CD4-positive, alpha-beta T cell treated with Interleukin-10 for 1 hour (primary cell): ENCODE results near the gene UBAC2.

Experiments used
- DNase-seq: peaks from one replicate; pipeline ENCODE4 v3.0.0-alpha.2; 2020

The UBAC2 gene

DNA sequence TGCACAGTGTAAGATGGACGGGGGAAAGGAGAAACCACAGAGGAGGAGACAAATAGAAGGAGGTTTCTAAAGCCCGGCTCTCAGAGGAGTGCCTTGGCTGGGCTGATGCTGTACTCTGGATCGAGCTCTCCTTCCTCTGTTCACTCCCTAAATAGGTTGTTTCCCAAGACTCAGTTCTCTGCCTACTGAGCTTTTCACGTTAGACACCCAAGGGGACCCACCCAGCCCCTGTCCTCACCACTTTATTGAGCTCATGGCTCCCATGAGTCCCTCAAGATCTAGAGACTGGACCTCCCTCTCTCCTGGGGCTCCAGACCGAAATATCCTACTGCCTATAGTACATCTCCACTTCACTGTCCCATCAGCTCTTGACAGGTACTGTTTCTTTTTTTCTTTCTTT lies 144.7 kb downstream of the UBAC2 start:
- DNase-seq: no peak

DNA sequence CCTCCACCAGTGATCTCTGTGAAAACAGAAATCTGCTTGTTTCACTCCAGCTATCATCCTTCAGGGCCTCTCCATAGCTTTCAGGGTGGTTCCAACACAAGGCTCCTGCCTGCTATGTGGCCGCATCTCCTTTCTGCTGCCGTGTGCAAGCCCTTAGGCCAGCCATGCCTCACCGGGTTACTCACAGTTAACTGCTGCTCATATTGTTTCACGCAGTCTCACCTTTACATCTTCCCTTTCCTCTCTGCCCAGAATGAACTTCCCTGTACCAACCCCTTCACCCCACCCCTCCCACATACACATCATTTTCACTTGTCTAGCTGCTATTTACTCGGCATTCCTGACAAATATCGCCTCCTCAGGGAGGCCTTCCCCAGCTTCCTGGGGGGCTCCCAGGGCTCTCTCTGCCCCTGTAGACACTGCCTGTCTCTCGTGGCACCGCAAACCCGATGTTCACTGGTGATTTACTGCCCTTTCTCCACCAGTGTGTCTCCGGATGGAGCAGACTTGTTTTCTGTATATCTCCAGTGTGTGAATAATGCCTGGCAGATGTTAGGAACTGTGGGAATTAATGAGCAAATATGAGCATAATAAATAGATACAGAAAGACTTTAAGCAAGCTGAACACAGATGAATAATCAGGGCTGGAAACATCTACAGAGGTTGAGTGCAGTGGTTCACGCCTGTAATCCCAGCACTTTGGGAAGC lies 145.8 kb downstream of the UBAC2 start:
- no peak for DNase-seq

DNA sequence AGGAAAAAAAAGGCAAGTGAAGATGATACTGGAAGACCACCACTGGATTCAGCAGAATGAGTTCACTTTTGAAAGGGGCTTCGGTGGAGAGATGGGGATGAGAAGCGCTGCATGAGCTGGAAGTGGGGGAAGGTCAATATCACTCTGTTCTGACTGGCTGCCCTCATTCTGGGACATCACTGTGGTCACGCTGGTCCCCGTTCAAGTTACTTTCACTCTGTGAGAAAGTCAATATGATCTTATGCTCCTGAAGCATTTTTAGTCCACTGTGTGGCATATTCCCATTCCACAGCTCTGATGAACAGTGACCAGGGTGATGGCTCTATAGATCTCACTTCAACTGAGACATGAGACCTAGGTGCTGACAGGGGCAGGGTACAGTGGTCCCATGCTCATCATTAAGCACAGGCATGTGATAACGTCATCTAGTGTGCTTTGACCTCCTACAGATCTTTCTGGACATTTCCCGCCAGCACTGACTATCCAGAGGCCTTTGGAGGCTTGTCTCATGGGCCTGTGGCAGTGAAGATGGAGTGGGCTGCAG lies 146.8 kb downstream of the UBAC2 start:
- DNase-seq: no peak

DNA sequence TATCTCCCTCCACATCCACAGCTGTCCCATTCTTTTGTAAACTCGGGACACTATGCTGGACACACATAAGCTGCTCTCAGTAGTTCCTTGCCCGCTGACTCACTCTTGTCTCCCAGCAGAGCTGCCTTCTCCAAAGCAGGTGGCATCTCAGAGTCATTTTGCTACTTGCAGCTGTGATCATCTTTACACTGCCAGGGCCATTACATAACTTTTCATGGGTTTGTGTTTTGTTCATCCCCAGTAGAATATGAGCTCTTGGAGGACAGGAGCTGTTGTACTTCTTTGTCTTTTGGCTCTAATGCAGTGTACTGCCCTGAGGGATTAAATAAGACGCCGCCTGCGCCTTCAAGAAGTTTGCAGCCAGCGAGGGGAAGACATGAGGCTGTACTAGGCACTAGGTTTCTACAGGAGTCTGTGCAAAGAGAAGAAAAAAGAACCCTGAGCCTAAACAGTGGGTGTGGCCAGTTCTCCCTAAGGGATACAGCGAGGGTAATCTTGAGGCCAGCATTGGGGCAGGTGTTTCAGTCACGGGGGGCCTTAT lies 147.3 kb downstream of the UBAC2 start:
- DNase-seq: no peak

DNA sequence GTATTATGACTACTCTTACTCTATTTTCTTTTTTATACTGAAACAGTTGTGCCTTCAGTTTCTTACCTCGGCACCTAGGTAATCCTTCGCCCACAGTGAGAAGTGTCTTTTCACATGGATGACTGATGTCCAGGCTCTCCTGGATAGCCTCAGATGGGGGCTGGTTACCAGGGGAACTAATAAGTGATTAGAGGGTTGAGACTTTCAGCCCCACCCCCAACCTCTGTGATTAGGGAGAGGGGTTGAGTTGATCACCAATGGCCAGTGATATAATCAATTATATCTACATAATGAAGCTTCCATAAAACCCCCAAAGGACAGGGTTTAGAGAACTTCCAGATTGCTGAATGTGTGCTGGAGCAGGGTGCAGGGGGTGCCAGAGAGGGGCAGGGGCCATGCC lies 149.5 kb downstream of the UBAC2 start:
- no peak for DNase-seq

DNA sequence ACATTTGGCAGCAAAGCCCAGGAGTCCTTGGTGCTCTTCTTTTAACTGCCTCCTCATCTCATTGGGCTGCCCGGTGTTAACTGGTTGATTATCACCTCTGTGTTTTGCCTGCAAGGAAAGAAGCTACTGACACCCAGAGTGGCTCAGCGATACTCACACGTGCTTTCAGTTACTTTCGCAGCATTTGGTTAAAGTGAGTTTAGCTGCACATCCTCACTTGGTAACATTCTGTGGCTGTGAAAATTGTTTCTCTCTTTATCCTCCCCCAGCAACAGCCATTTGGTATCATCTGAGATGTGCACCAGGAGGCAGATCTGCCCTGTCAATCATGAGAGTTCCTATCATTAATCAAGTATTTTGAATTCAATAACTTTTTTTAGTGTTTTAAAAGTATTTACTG lies 151.1 kb downstream of the UBAC2 start:
- peak; percentile 76 for DNase-seq

DNA sequence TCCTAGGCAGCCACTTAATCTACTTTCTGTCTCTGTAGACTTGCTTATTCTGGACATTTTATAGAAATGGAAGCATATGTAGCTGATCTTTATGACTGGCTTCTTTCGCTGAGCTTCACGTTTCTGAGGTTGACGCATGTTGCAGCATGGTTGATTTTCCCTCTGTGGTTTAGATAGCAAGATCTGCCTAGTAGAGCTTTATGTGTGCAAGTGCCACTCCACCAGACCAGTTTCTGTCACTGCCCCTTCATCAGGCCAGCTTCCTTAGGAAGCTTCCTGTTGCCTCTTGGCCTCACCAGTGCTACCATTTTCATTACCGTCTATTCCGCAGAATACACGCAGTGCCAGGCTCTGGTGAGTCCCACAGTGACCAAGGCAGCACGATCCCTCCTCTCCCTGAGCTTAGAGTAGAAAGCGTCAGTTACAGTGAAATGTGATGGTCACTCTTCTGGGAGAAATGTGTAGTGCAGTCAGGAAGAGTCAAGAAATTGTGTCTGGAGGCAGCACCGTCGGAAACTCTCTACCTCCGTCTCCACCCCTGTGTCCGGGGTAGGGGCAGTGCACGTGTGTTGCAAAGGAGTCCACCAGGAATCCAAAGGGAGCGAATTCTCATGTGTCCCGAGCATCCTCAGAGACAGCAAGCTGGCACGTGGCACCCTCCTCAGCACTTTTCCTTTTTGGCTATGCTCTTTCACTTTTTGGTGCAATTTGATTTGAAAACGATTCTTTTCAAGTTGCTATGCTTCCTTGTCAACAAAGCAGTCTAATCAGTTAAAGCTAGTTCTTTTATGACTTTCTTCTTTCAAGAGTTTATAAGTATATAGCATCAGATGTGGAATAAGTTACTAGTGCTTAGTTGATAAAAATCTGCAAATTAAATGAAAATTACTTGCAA lies 151.9 kb downstream of the UBAC2 start:
- no peak for DNase-seq

DNA sequence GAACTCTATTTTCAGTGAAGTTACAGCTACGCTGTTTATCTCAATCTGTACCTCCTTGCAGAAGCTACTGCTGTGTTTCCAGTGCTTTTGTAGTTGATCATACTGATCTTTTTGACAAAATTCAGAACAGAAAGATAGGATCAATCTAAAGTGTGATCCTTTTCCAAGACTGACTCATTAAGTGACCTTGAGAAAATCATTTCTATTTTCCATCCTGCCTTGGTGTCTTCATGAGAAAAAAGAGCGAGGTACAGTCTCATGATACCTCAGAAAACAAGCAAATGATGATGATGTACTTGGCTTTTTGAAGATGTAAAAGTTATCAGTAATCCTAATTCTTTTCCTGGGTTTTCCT lies 152.6 kb downstream of the UBAC2 start:
- no peak for DNase-seq

DNA sequence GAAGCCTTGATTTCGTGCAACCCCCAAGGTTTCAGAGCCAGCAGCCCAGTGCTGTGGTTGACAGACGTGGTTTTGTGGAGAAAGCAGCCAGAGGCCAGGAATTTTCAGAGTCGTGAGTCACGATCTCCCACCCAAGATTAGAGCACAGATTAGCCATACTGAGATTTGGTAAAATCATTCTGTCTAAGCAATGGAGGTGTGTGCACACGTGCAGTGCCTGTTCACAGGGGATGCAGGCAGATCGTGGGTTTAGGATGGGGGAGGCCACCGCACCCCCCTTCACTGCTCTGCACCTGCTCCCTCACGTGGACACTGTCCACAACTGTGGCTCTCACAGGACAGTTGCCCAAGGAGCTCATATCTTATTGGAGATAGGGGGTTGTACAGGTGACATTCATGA lies 153.2 kb downstream of the UBAC2 start:
- DNase-seq: no peak

DNA sequence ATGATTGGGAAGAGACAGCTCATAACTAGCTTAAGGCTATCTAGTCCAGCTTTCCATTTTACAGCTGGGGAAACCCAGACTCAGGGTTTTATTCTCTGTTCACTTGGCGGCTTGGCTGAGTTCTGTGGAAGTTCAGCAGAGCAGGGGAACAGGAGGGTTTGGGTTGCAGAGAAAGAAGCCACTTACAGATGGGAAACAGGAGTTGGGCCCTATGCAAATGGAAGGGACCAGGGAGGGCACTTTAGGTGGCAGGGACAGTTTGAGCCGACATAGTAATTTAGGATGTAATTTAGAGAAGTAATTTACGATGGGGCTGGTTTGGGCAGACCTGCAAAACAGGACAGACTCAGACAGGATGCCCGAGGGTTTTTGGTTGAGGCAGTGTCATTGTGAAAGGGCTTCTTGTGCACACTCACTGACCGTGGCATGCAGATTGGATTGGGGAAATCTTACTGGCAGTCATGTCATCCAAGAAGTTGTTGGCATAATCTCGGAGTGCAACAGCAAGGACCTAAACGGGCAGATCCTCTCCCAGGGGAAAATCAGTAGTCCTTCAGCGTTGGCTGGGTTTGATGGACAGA lies 153.8 kb downstream of the UBAC2 start:
- DNase-seq: no peak

DNA sequence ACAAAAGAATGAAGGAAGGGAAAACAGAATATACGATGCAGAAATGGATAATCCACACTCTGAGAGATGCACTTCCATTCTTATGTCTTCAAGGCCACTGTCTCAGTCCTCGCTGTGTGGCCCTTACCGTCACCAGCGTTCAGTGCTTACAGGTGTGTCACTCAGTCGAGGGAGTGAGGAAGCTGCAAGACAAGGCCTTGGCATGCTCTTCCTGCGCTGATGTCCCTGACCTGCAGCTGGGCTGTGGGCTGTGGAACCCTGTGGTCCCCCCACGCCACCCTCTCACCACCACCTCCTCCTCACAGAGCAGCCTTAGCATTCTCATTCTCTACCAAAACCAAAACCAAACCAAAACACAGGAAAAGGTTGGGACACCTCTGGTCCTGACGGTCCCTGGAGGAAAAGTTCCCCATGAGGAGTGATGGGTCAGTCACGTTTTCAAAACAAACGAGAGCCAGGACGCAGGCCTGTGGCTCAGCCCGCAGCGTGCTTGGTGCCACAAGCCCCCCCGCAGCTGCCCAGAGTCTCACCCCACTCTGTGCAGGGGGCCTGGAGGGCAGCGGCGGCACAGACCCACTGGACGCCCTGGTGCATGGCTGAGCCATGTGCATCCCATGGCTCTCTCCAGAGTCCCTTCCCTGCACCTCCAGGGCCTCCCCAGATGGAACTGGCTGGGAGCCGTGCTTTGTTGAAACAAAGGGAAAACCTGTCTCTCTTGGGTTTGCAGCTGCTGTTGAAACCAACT lies 154.8 kb downstream of the UBAC2 start:
- DNase-seq: no peak

DNA sequence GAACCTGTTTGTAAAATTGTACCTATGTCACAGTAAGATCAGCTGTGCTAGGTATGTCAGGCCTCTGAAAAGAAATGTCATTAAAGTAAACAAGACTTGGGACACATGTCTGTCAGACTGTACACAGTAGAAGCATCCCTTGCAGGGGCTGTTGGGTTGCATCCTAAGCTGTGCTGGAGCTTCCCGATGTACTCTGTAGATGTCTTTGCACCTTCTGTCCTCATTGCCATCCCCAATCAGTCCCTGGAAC lies 155.3 kb downstream of the UBAC2 start:
- DNase-seq: no peak

DNA sequence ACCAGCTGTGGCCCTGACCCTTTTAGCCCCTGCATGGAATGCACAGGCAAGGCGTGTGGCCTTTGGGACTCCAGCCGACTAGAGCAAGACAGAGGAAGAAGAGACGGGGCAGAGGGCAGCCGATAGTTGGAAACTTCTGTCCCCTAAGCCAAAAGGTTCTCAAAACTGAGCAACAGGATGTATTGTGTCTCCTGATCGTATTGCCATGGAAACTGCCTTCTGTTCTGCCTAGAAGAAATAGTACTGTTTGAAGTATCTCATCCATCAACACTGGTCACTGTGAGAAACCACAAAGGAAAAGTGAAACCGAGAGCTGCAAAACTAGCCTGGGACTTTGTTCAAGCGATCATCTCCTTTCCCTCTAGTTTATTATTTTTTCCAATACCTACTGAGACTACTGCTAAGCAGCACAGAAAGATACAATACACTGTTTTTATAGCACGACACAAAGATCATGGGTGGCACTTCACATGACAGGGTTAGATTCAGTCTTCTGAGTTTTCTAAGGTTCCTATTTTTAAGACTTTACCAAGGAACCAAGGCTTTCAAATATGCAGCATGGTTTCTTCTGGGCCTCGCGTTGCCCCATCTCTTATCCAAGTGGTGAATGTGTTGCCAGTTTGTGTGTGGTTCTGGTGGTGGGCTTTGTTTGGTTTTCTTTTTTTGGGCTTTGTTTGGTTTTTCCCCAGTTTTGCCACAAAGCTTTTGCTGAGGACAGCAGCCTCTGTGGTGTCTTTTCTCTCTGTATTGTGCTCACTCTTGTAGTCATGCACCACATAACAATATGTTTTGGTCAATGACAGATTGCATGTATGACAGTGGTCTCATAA lies 155.8 kb downstream of the UBAC2 start:
- DNase-seq: peak; percentile 92

DNA sequence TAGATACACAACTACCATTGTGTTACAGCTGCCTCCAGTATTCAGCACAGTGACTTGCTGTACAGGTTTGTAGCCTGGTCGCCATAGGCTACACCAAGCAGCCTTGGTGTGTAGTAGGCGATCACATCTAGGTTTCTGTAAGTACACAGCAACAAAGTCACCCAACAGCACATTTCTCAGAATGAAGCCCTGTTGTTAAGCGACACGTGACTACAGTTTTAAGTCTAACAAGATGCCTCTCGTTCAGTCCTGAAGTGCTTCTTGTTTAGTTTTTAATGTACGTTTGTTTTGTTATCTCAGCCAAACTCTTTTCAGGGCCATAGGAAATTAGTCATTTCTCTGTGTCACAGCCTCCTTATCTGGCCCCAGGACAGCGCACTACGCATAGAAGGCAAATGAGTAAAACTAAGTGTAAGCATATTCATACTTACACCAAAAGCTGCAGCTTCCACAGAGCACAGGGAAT lies 156.5 kb downstream of the UBAC2 start:
- peak; percentile 64 for DNase-seq

DNA sequence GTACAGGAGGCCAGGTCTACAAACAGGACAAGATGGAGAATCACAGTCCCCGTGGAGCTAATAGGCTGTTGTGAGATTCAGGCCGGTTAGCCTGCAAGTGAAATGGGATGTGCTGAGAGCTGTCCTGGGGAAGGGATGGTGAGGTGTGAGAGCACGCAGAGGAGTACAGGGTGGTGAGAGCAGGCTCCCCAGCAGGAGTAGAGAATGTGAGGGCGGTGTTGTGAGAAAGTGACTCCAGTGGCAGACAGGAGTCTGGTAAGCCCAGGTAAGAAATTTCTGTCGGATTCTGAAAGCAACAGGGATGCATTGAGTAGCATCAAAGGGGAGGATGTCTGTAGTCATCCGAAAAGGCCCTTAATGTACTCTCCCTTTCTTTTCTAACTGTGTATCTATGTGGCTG lies 157.3 kb downstream of the UBAC2 start:
- DNase-seq: no peak

DNA sequence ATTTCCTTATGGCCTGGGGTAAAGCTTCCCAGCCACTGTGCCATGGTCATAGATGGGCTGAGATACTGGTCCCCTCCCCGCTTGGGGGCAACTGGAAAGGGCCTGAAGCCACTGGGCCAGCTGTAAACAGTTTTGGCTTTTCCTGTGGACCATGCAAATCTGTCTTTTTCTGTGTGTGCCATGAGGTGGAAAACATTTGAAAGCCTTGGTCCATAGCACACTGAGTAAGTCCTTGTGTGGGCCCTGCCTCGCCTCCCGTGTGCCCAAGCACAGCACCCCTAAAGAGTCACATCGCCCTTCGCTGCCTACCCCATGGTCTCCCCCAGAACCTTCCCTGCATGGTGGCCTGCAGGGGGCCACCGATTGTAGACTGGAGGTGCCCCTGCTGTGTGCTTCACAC lies 158.9 kb downstream of the UBAC2 start:
- DNase-seq: no peak

DNA sequence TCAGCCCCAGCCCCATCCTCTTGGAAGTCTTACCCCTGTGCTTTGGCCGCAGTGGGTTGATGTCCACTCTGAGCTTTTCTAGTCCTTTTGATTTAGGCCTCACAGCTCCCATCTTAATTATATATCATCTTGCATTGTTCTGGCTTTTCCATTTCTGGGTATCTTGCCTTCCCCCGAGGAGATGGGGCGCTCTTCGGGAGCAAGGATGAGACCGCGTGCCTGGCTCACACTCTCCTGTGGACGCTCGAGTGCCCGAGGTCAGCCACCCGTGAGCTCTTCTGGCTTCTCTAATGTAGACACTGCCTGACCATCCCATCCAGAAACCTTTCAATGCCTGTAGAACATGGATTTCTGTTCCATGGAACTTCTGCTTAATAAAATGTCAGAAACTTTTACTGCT lies 160.0 kb downstream of the UBAC2 start:
- no peak for DNase-seq

DNA sequence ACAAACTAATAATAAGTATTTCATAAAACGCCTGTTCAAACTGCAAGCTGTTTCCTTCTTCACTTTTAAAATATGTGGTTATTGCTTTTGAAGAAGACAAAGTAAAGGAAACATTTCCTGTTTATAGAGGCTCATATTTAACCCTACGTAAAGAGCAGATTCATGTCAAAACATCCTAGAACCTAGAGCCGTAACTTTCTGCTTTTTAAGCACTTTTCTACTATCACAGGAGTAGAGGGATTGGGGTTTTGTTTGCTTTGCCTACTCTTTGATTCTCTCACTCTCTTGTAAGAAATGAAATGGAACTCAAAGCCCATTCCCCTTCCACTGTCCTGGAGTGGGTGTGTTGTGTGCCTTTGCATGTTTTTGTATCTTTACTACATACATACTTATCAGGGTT lies 160.5 kb downstream of the UBAC2 start:
- peak; percentile 57 for DNase-seq

DNA sequence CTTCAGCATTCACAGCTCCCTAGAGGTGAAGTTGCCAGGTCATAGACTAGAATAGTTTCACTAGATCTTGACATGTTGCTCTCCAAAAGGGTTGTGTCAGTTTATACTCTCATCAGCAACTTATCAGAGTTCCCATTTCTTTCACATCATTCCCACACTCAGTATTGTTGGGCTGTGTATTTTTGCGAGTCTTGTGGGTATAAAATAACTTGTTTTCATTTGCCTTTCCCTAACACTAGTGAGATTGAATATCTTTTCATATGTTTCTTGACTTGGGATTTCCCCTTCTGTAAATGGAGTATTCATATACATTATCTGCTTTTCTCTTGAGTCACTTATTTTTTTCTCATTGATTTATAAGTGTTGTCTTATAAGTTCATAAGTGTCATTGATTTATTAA lies 161.7 kb downstream of the UBAC2 start:
- no peak for DNase-seq

DNA sequence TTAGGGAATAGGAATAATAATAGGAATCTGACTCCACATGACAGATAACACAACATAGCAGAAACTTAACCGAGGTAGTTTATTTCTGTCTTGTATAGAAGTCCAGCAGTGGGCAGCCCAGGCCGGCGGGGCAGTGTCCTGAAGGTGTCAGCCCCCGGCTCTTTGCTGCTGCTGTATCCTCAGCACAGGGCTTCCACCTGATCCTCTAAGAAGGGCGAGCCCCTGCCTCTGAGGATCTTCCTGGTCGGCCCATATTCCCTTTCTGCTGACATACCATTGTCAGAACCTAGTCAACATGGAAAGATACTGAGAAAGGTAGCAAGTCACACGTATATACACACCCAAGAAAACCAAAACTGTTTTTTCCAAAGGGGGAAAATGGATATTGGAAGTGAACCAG lies 162.7 kb downstream of the UBAC2 start:
- DNase-seq: no peak

DNA sequence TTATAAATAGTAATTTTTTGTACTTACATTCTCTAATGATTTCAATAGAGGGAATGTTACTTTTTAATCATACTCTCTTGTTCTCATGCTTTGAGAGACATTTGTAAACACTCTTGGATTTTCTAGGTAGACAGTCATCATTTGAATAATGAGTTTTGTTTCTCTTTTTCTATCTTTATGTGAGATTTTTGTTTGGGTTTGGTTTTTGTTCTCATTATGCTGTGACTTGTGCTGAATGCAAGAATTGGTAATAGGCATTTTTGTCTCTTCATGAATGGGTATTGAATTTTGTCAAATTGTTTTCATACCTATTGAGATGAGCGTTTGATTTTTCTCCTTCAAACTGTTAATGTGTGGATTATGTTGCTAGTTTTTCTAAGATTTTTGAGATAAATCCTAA lies 163.3 kb downstream of the UBAC2 start:
- DNase-seq: no peak
